Smooth muscle cell (in vitro differentiated cells): ENCODE data around the gene KIF6. TPM values are rescaled to one million over a fixed set of nuclear protein-coding genes. Genes with fewer than 3 reads are reported as not detected.
"Not testable (repeated sequence)": the region's sequence is repeated elsewhere in the genome, so short reads cannot be mapped to it uniquely, and the experiment has no call there.

Experiments used
- DNase-seq: peaks from one replicate; lab custom pipeline; 2025; ENCODE audit not compliant: unreplicated experiment; lab: John Stamatoyannopoulos, UW
- H2AFZ ChIP-seq: fragments of 200-600 bp; sonication (generic); 2 replicates; pipeline ENCODE4 v1.6.0; 2016; ENCODE audit warnings: antibody characterized with exemption, low read depth, mild to moderate bottlenecking
- H3F3A ChIP-seq: fragments of 200-600 bp; sonication (generic); 2 replicates; pipeline ENCODE4 v1.6.0; 2017; ENCODE audit warnings: antibody characterized with exemption, low read depth
- H3K27ac ChIP-seq: fragments of 200-600 bp; sonication (generic); 2 replicates; pipeline ENCODE4 v1.5.1; 2016; ENCODE audit warnings: low read depth, mild to moderate bottlenecking
- H3K27me3 ChIP-seq: fragments of 200-600 bp; sonication (generic); 2 replicates; pipeline ENCODE4 v1.6.1; 2016; ENCODE audit warnings: low read depth, mild to moderate bottlenecking
- H3K36me3 ChIP-seq: fragments of 200-600 bp; sonication (generic); 2 replicates; pipeline ENCODE4 v1.5.1; 2016; ENCODE audit warnings: low read depth
- H3K4me1 ChIP-seq: fragments of 200-600 bp; sonication (generic); 2 replicates; pipeline ENCODE4 v1.5.1; 2016; ENCODE audit warnings: low read depth
- H3K4me2 ChIP-seq: fragments of 200-600 bp; sonication (generic); 2 replicates; pipeline ENCODE4 v1.6.0; 2016; ENCODE audit warnings: mild to moderate bottlenecking
- H3K4me3 ChIP-seq: fragments of 200-600 bp; sonication (generic); 2 replicates; pipeline ENCODE4 v1.5.1; 2016; ENCODE audit warnings: mild to moderate bottlenecking
- H3K79me2 ChIP-seq: fragments of 200-600 bp; sonication (generic); 2 replicates; pipeline ENCODE4 v1.6.0; 2016; ENCODE audit warnings: low read depth, mild to moderate bottlenecking
- H3K9ac ChIP-seq: fragments of 200-600 bp; sonication (generic); 2 replicates; pipeline ENCODE4 v1.6.0; 2016; ENCODE audit warnings: low read depth
- H3K9me3 ChIP-seq: fragments of 200-600 bp; sonication (generic); replicated peaks from 2 replicates; pipeline ENCODE4 v1.5.1; 2016; ENCODE audit warnings: low read depth
- H4K20me1 ChIP-seq: fragments of 200-600 bp; sonication (generic); 2 replicates; pipeline ENCODE4 v1.6.0; 2016; ENCODE audit warnings: low read depth
- CTCF ChIP-seq: fragments of 200-600 bp; sonication (generic); IDR thresholded peaks from 2 replicates; pipeline ENCODE4 v1.5.1; 2017; ENCODE audit warnings: borderline replicate concordance, mild to moderate bottlenecking, antibody characterized with exemption; ENCODE audit not compliant: insufficient read depth, poor library complexity, severe bottlenecking
- WGBS: methylation state at CpG from one replicate; pipeline ENCODE4 v1.1.7; 2016; ENCODE audit warnings: low lambda C conversion rate; 5-methylcytosine and 5-hydroxymethylcytosine counted together
- polyA plus RNA-seq: library from polyadenylated mRNA; unstranded; fragments of >200 nt; fragmentation: Nextera tagmentation; extraction: Ambion mirVana; gene quantifications from 2 replicates; pipeline ENCODE4 v1.2.1, GENCODE V29; 2016
- total RNA-seq: library from RNA; depleted of rRNA; stranded (reverse); fragments of >200 nt; gene quantifications from 2 replicates; pipeline ENCODE4 v1.2.3, GENCODE V29; 2014

Gene KIF6
- total and polyA plus RNA-seq, 2 experiments from 2014 or later: 1.1 to 1.5 TPM

- H3K9me3 ChIP-seq: no peaks in the 10 kb centered on the region
- peaks cover 20% of the 10 kb centered on the region for H3K27me3 ChIP-seq
- H3K4me1 ChIP-seq: peaks cover 6% of the 10 kb centered on the region
- H3K4me2 ChIP-seq: no peak overlapping the region
- 76% methylated on average over 5 of the region's 5 CpGs for WGBS
- H3K79me2 ChIP-seq: no peaks in the 10 kb centered on the region
- H4K20me1 ChIP-seq: no peaks in the 10 kb centered on the region
- H2AFZ ChIP-seq: no peak overlapping the region
- no peaks in the 10 kb centered on the region for H3F3A ChIP-seq
- no peak for TF ChIP-seq CTCF
- no peaks in the 10 kb centered on the region for H3K36me3 ChIP-seq
- H3K9ac ChIP-seq: no peak overlapping the region
- H3K27ac ChIP-seq: no peak overlapping the region
- DNase-seq: no peak
- no peak overlapping the region for H3K4me3 ChIP-seq
Observed at GRCh38 chr6:39294133-39294532, 431.1 kb downstream of the KIF6 start.

DNA sequence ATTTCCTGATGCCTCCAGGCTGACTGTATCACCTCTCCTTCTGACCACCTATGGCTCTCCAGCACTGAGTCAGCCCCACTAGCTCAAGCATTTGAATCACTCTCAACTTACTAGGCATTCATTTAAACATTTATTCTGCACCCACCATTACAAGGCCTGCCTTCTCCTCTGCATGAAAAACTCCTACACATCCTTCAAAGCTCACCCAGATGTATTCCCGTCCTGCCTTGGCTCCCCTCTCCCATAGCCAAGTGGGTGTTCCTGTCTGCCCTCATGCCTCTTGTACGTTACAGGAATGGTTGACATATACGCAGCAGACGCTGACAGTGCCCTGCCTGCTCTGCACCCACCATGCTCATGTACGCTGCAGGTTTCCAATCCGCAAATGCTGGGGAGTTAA is 432.6 kb downstream of the KIF6 start:
- Histone ChIP-seq H3K9ac (no peak overlapping the region), H4K20me1 (no peaks in the 10 kb centered on the region), H3K4me1 (peaks cover 6% of the 10 kb centered on the region), H3K4me2 (no peak overlapping the region), H3K79me2 (no peaks in the 10 kb centered on the region), H3K9me3 (no peaks in the 10 kb centered on the region), H3K27ac (no peak overlapping the region), H3K27me3 (peaks cover 10% of the 10 kb centered on the region), H3F3A (no peaks in the 10 kb centered on the region), H2AFZ (no peak overlapping the region), H3K4me3 (no peak overlapping the region), H3K36me3 (no peaks in the 10 kb centered on the region)
- DNase-seq: no peak
- no peak for TF ChIP-seq CTCF
- 95% methylated on average over 6 of the region's 6 CpGs for WGBS

GRCh38 chr6:39289490-39289889 is 435.7 kb downstream of the KIF6 start:
- Histone ChIP-seq H3K4me1 (peaks cover 6% of the 10 kb centered on the region), H4K20me1 (no peaks in the 10 kb centered on the region), H3K27me3 (peaks cover 10% of the 10 kb centered on the region), H3K79me2 (no peaks in the 10 kb centered on the region), H3K36me3 (no peaks in the 10 kb centered on the region), H2AFZ (no peak overlapping the region), H3K4me2 (no peak overlapping the region), H3F3A (no peaks in the 10 kb centered on the region), H3K4me3 (no peak overlapping the region), H3K9me3 (no peaks in the 10 kb centered on the region), H3K9ac (no peak overlapping the region), H3K27ac (no peak overlapping the region)
- no peak for DNase-seq
- WGBS: 89% methylated on average over 2 of the region's 2 CpGs
- TF ChIP-seq CTCF: no peak

GRCh38 chr6:39287601-39288000 is 437.6 kb downstream of the KIF6 start:
- peaks cover 7% of the 10 kb centered on the region for H3K27me3 ChIP-seq
- H3F3A ChIP-seq: no peaks in the 10 kb centered on the region
- no peak for DNase-seq
- H3K79me2 ChIP-seq: no peaks in the 10 kb centered on the region
- H3K36me3 ChIP-seq: no peaks in the 10 kb centered on the region
- no peak overlapping the region for H2AFZ ChIP-seq
- H3K4me3 ChIP-seq: no peak overlapping the region
- H3K4me1 ChIP-seq: peaks cover 6% of the 10 kb centered on the region
- no peaks in the 10 kb centered on the region for H3K9me3 ChIP-seq
- no peak overlapping the region for H3K9ac ChIP-seq
- no peak for TF ChIP-seq CTCF
- no peak overlapping the region for H3K27ac ChIP-seq
- no peak overlapping the region for H3K4me2 ChIP-seq
- no peaks in the 10 kb centered on the region for H4K20me1 ChIP-seq
- WGBS: 69% methylated on average over 3 of the region's 3 CpGs

- not testable (repeated sequence) for H3K27ac ChIP-seq, H3K9ac ChIP-seq, H3K79me2 ChIP-seq, H3K27me3 ChIP-seq, H3K4me1 ChIP-seq, H4K20me1 ChIP-seq, H3K9me3 ChIP-seq, DNase-seq, H2AFZ ChIP-seq, H3F3A ChIP-seq, H3K4me2 ChIP-seq, H3K4me3 ChIP-seq, H3K36me3 ChIP-seq
- 87% methylated on average over 10 of the region's 10 CpGs for WGBS
Observed at GRCh38 chr6:39286596-39286995, 438.6 kb downstream of the KIF6 start.
